IMR-90 (cell line): ENCODE measurements around the gene CADM1. TPM values are rescaled to one million over a fixed set of nuclear protein-coding genes. Genes with fewer than 3 reads are reported as not detected.

Experiments used
- ATAC-seq: fragments of 200-7000 bp; cut with Tn5 transposase; 2 replicates; pipeline ENCODE4 v1.9.1; 2020; ENCODE audit warnings: low read depth, mild to moderate bottlenecking, moderate library complexity
- BruUV-seq: library from RNA; stranded (reverse); fragments of 400-500 nt; replicated peaks from 2 replicates; lab custom pipeline; 2021; lab: Mats Ljungman, UMichigan
- CTCF ChIA-PET: fragments of 300-600 bp; formaldehyde crosslinking; extraction: SDS; loops from one replicate; lab custom pipeline; 2021; ENCODE audit warnings: antibody characterized with exemption; lab: Yijun Ruan, JAX
- POLR2A ChIA-PET: fragments of 300-600 bp; sonication (Branson Sonifier 250); formaldehyde crosslinking; loops from one replicate; lab custom pipeline; 2022; ENCODE audit warnings: antibody characterized with exemption; ENCODE audit not compliant: unreplicated experiment; lab: Charles Lee
- DNase-seq: peaks from one replicate; pipeline ENCODE4 v3.0.0; 2013
- H2AFZ ChIP-seq: replicated peaks from 2 replicates; pipeline ENCODE3; 2013; ENCODE audit warnings: low read length, mild to moderate bottlenecking; ENCODE audit not compliant: poor library complexity
- H2AK5ac ChIP-seq: 2 replicates; pipeline ENCODE4 v1.6.1; 2013; ENCODE audit warnings: low read depth, low read length, inconsistent platforms
- H2AK9ac ChIP-seq: replicated peaks from 2 replicates; pipeline ENCODE3; 2013; ENCODE audit warnings: mild to moderate bottlenecking, low read depth, low read length, moderate library complexity; ENCODE audit not compliant: poor library complexity
- H2BK120ac ChIP-seq: 2 replicates; pipeline ENCODE4 v1.6.1; 2013; ENCODE audit warnings: low read depth, low read length, inconsistent platforms
- H2BK15ac ChIP-seq: 3 replicates; pipeline ENCODE4 v1.6.1; 2013; ENCODE audit warnings: low read depth, low read length, inconsistent platforms
- H2BK20ac ChIP-seq: 2 replicates; pipeline ENCODE4 v1.6.1; 2013; ENCODE audit warnings: low read depth, mild to moderate bottlenecking, inconsistent platforms, low read length, moderate library complexity
- H2BK5ac ChIP-seq: 2 replicates; pipeline ENCODE4 v1.6.1; 2013; ENCODE audit warnings: mild to moderate bottlenecking, low read depth, low read length, inconsistent platforms; ENCODE audit not compliant: poor library complexity, severe bottlenecking
- H3K14ac ChIP-seq: replicated peaks from 2 replicates; pipeline ENCODE4 v1.6.1; 2013; ENCODE audit warnings: low read depth, low read length, inconsistent platforms
- H3K18ac ChIP-seq: 2 replicates; pipeline ENCODE4 v1.6.1; 2013; ENCODE audit warnings: low read depth, low read length, control low read depth
- H3K23ac ChIP-seq: 2 replicates; pipeline ENCODE4 v1.6.1; 2013; ENCODE audit warnings: low read depth, low read length, inconsistent platforms
- H3K27ac ChIP-seq: 2 replicates; pipeline ENCODE4 v1.5.1; 2013; ENCODE audit warnings: mild to moderate bottlenecking, control low read depth, low read length; ENCODE audit not compliant: insufficient read depth
- H3K27me3 ChIP-seq: 2 replicates; pipeline ENCODE4 v1.6.1; 2013; ENCODE audit warnings: low read length; ENCODE audit not compliant: control insufficient read depth, insufficient read depth
- H3K36me3 ChIP-seq: 2 replicates; pipeline ENCODE4 v1.6.1; 2013; ENCODE audit warnings: low read length, mixed read lengths; ENCODE audit not compliant: control insufficient read depth, insufficient read depth
- H3K4ac ChIP-seq: 2 replicates; pipeline ENCODE4 v1.6.1; 2013; ENCODE audit warnings: low read depth, low read length, inconsistent platforms
- H3K4me1 ChIP-seq: 2 replicates; pipeline ENCODE4 v1.6.1; 2013; ENCODE audit warnings: low read length, mixed read lengths; ENCODE audit not compliant: control insufficient read depth, insufficient read depth
- H3K4me2 ChIP-seq: 2 replicates; pipeline ENCODE4 v1.6.1; 2013; ENCODE audit warnings: low read depth, mild to moderate bottlenecking, control low read depth, low read length, moderate library complexity
- H3K4me3 ChIP-seq: 2 replicates; pipeline ENCODE4 v1.5.1; 2013; ENCODE audit warnings: low read depth, mild to moderate bottlenecking, control low read depth, low read length, moderate library complexity; ENCODE audit not compliant: insufficient read depth
- H3K56ac ChIP-seq: 2 replicates; pipeline ENCODE4 v1.6.1; 2013; ENCODE audit warnings: low read length, inconsistent platforms; ENCODE audit not compliant: insufficient read depth; ENCODE audit errors: extremely low read depth
- H3K79me1 ChIP-seq, 2 experiments: 2 replicates each; pipeline ENCODE4 v1.6.1; 2013; ENCODE audit warnings: low read length in 2 of 2, inconsistent platforms in 1 of 2, low read depth in 1 of 2
- H3K9ac ChIP-seq: 2 replicates; pipeline ENCODE4 v1.6.1; 2013; ENCODE audit warnings: low read depth, low read length, control low read depth
- H3K9me1 ChIP-seq: 2 replicates; pipeline ENCODE4 v1.6.1; 2013; ENCODE audit warnings: low read length, inconsistent platforms; ENCODE audit not compliant: insufficient read depth
- H3K9me3 ChIP-seq: 2 replicates; pipeline ENCODE4 v1.6.1; 2013; ENCODE audit warnings: low read length; ENCODE audit not compliant: control insufficient read depth, insufficient read depth
- H4K20me1 ChIP-seq: 2 replicates; pipeline ENCODE4 v1.6.1; 2013; ENCODE audit warnings: low read length, inconsistent platforms; ENCODE audit not compliant: insufficient read depth
- H4K5ac ChIP-seq: 2 replicates; pipeline ENCODE4 v1.6.1; 2013; ENCODE audit warnings: mild to moderate bottlenecking, low read depth, low read length, control low read depth
- H4K8ac ChIP-seq, 2 experiments: 2 replicates each; pipeline ENCODE4 v1.6.1; 2013; ENCODE audit warnings: low read depth in 2 of 2, low read length in 2 of 2, control low read depth in 1 of 2, inconsistent platforms in 1 of 2
- H4K91ac ChIP-seq: 2 replicates; pipeline ENCODE4 v1.6.1; 2013; ENCODE audit warnings: low read depth, low read length, inconsistent platforms; ENCODE audit not compliant: insufficient read depth
- BHLHE40 ChIP-seq: fragments of 150-350 bp; IDR thresholded peaks from 2 replicates; pipeline ENCODE4 v1.6.1; 2016; ENCODE audit warnings: mild to moderate bottlenecking, low read depth, low read length
- CHD1 ChIP-seq: IDR thresholded peaks from 2 replicates; pipeline ENCODE4 v1.6.1; 2012; ENCODE audit warnings: low read depth, low read length, improper control_type of control experiment
- CTCF ChIP-seq: conservative IDR thresholded peaks from 2 replicates; pipeline ENCODE4 v1.5.1; 2012; ENCODE audit warnings: mild to moderate bottlenecking, low read depth, low read length, improper control_type of control experiment
- FOS ChIP-seq: fragments of 150-350 bp; IDR thresholded peaks from 2 replicates; pipeline ENCODE4 v1.6.1; 2016; ENCODE audit warnings: low read depth, low read length
- MAFK ChIP-seq: IDR thresholded peaks from 2 replicates; pipeline ENCODE4 v1.6.1; 2012; ENCODE audit warnings: low read depth, low read length, improper control_type of control experiment
- MAZ ChIP-seq: IDR thresholded peaks from 2 replicates; pipeline ENCODE4 v1.6.1; 2012; ENCODE audit warnings: low read depth, mild to moderate bottlenecking, low read length, improper control_type of control experiment, moderate library complexity, borderline replicate concordance
- MXI1 ChIP-seq: IDR thresholded peaks from 2 replicates; pipeline ENCODE4 v1.6.1; 2012; ENCODE audit warnings: low read depth, mild to moderate bottlenecking, low read length, moderate library complexity, borderline replicate concordance
- NFE2L2 ChIP-seq: fragments of 150-350 bp; IDR thresholded peaks from 2 replicates; pipeline ENCODE4 v1.6.1; 2016; ENCODE audit warnings: low read depth, mild to moderate bottlenecking, low read length
- RAD21 ChIP-seq: IDR thresholded peaks from 2 replicates; pipeline ENCODE4 v1.6.1; 2012; ENCODE audit warnings: low read length, improper control_type of control experiment
- RCOR1 ChIP-seq: IDR thresholded peaks from 2 replicates; pipeline ENCODE4 v1.6.1; 2012; ENCODE audit warnings: mild to moderate bottlenecking, low read length, improper control_type of control experiment; ENCODE audit not compliant: insufficient replicate concordance
- RFX5 ChIP-seq: IDR thresholded peaks from 2 replicates; pipeline ENCODE4 v1.8.0; 2012; ENCODE audit warnings: low read depth, mild to moderate bottlenecking, low read length, moderate library complexity
- WGBS, 2 experiments: methylation state at CpG; one replicate each; pipeline versions ENCODE4 v1.1.5 to v1.1.7; 2013; ENCODE audit warnings: missing lambda C conversion rate in 2 of 2; ENCODE audit not compliant: insufficient read length in 1 of 2; ENCODE audit errors: extremely low coverage in 2 of 2; 5-methylcytosine and 5-hydroxymethylcytosine counted together
- dilution Hi-C: fragments of 300-500 bp; cut with HindIII; formaldehyde crosslinking; loops from one replicate; pipeline ENCODE4 v1.14.3; 2018; ENCODE audit warnings: low sequenced_read_pairs; ENCODE audit not compliant: unreplicated experiment
- in situ Hi-C: fragments of 300-500 bp; cut with MboI; formaldehyde crosslinking; loops from 3 replicates; pipeline ENCODE4 v1.14.3; 2019; ENCODE audit warnings: low sequenced_read_pairs, inconsistent platforms, mixed read lengths
- intact Hi-C: fragments of 100-400 bp; cut with micrococcal nuclease; formaldehyde crosslinking; loops from 2 replicates; pipeline ENCODE4 v1.10.0; 2022
- polyA plus RNA-seq, 3 experiments: library from polyadenylated mRNA; depleted of rRNA; stranded (reverse); fragments of >200 nt; gene quantifications; 2 replicates each; pipeline ENCODE4 v1.2.3, GENCODE V29; 2012; ENCODE audit warnings: low replicate concordance in 1 of 3
- total RNA-seq: library from RNA; depleted of rRNA; stranded (reverse); fragments of >200 nt; gene quantifications from 2 replicates; pipeline ENCODE4 v1.2.3, GENCODE V29; 2012

Gene CADM1
- total and polyA plus RNA-seq, 2 of the 4 experiments (the other 2 are of a cell fraction), result 28.8 to 77.1 TPM

- Histone ChIP-seq H4K91ac (no peak overlapping the region), H2BK20ac (no peak overlapping the region), H3K4me3 (no peak overlapping the region), H2AK9ac (no peak overlapping the region), H4K20me1 (no peaks in the 10 kb centered on the region), H4K5ac (no peak overlapping the region), H2AK5ac (no peak overlapping the region), H2BK120ac (no peak overlapping the region), H3K4me2 (no peak overlapping the region), H3K36me3 (no peaks in the 10 kb centered on the region), H3K27me3 (peaks cover 17% of the 10 kb centered on the region), H2AFZ (no peak overlapping the region), H3K9ac (no peak overlapping the region), H4K8ac (no peak overlapping the region), H3K4me1 (no peaks in the 10 kb centered on the region; the same call in 1 of the 2 replicates), H3K9me1 (no peaks in the 10 kb centered on the region), H2BK15ac (no peak overlapping the region), H3K14ac (no peak overlapping the region), H3K79me1 (no peaks in the 10 kb centered on the region), H3K27ac (no peak overlapping the region), H3K23ac (no peak overlapping the region), H3K4ac (no peak overlapping the region), H3K18ac (no peak overlapping the region), H2BK5ac (no peak overlapping the region), H3K9me3 (no peaks in the 10 kb centered on the region), H3K56ac (no peak overlapping the region)
- CTCF ChIA-PET, result no interaction called here
- dilution Hi-C loops (no loop called here), in situ Hi-C loops (no loop called here), intact Hi-C loops (no loop called here)
- DNase-seq (no peak), ATAC-seq (no peak)
- BruUV-seq, result no TSS peak
- POLR2A ChIA-PET, result no interaction called here
- no CpG with 5 or more reads among the region's 3 CpGs for WGBS, 2 experiments
- TF ChIP-seq FOS, result no peak
- TF ChIP-seq RAD21, result no peak
- no peak for TF ChIP-seq NFE2L2
- no peak for TF ChIP-seq CTCF
- TF ChIP-seq BHLHE40, result no peak
- TF ChIP-seq MXI1, result no peak
- no peak for TF ChIP-seq MAZ
- no peak for TF ChIP-seq RCOR1
- TF ChIP-seq RFX5, result no peak
- TF ChIP-seq MAFK, result no peak
- TF ChIP-seq CHD1, result no peak
Observed at GRCh38 chr11:115157247-115157646, 347.0 kb downstream of the CADM1 start.
